Measurements from ENCODE around the gene INSIG1.

INSIG1 gene

DNA sequence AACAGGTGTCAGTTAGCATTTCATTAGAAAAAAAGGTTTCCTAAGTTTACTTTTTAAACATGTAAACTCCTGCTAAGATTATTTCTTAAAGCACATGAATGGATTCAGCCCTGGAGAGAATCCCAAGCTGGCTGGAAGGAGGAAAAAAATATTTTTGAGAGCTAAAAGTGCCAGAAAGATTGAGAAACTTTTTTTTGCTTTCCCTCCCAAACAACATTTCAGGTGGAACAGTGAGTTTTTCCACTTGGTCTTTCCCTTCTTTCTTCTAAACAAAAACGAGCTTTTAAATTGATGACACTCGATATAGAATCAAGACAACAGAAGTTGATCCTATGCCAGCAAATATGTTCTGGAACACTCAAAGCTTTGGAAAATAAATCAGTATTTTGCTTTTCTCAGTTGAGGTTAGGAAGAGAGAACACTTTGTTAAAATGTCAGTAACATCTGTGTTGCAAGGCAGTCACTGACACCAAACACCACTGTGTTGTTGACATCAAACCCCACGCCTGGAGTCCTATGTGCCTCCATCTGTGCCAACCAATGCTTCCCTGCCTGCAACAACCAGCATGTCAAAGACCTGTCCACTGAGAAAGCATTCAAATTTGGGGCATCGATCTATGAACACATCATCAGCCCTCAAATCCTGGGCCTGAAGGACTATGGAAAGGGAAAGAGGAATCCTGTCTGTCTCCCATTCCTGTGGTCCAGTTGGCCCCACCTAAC is 22.9 kb upstream of the INSIG1 start:
- no peak for DNase-seq (ENCODE audit: low read depth)
- TF ChIP-seq, protein P1, sequence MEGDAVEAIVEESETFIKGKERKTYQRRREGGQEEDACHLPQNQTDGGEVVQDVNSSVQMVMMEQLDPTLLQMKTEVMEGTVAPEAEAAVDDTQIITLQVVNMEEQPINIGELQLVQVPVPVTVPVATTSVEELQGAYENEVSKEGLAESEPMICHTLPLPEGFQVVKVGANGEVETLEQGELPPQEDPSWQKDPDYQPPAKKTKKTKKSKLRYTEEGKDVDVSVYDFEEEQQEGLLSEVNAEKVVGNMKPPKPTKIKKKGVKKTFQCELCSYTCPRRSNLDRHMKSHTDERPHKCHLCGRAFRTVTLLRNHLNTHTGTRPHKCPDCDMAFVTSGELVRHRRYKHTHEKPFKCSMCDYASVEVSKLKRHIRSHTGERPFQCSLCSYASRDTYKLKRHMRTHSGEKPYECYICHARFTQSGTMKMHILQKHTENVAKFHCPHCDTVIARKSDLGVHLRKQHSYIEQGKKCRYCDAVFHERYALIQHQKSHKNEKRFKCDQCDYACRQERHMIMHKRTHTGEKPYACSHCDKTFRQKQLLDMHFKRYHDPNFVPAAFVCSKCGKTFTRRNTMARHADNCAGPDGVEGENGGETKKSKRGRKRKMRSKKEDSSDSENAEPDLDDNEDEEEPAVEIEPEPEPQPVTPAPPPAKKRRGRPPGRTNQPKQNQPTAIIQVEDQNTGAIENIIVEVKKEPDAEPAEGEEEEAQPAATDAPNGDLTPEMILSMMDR (conservative IDR thresholded peaks at IDR 0.05; ENCODE audit: low read length) = no peak
- H3K4me3 ChIP-seq (ENCODE audit: low read length) = no peak overlapping the region

DNA sequence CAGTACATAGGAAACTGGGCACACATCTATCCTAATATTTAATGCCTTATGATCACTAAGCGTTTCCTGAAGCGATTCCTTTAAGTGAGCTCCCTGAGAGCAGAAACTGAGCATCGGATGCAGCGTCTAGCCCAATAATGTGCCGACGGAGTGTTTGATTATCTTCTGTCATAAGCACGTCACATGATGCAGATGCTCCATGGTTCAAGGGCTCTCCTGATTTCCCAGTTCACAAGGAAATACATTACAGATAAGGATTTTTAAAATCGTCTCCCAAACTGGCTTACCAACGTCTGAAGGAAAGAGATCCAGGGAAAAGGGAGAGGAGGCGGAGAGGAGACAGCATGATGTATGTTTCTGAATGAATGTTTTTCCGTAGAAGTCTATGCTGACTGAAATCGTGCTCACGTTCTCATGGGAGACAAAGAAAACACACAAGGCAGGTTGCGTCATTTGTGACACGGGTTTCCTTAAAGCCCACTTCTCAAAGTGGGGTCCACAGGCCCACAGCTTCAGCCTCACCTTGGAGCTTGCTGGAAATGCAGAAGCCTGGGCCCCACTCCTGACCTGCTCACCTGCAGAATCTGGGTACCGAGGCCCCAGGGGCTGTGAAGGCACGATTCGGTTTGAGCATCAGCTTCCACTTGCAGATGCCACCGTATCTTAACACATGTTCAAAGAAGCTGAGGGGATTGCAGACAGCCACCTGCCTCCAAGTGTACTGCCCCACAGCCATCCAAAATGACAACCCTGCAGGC is 21.5 kb upstream of the INSIG1 start:
- TF ChIP-seq, protein P1 (conservative IDR thresholded peaks at IDR 0.05; ENCODE audit: low read length) = no peak
- no peak overlapping the region for H3K4me3 ChIP-seq (ENCODE audit: low read length)
- no peak for DNase-seq (ENCODE audit: low read depth)

DNA sequence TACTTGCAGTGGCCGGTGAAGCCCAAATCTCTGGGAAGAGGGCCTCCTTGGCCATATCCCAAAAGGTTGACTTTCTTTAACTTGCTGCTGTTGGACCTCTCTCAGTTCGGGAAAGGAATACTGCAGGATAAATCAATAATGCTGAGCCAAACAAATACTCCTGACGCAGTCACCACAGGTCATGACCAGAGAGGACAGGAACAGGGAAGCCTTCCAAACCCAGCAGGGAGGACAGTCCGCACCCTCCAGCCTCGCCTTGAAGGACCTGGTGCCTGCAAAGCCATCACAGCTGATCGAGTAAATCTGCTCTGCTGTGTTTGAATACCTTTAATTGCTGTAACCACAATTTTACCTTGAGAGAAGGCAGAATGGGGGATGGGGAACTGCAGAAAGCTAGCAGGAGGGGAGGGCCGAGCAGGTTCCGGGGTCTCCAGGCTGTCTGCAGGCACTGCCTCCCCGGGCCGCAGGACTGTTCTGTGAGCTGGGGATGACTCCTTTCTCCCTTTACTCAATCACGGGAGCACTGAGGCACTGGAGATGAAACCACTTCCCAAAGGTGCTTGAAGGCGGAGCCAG is 20.8 kb upstream of the INSIG1 start:
- TF ChIP-seq, protein P1 (conservative IDR thresholded peaks at IDR 0.05; ENCODE audit: low read length) = no peak
- no peak overlapping the region for H3K4me3 ChIP-seq (ENCODE audit: low read length)
- no peak for DNase-seq (ENCODE audit: low read depth)

DNA sequence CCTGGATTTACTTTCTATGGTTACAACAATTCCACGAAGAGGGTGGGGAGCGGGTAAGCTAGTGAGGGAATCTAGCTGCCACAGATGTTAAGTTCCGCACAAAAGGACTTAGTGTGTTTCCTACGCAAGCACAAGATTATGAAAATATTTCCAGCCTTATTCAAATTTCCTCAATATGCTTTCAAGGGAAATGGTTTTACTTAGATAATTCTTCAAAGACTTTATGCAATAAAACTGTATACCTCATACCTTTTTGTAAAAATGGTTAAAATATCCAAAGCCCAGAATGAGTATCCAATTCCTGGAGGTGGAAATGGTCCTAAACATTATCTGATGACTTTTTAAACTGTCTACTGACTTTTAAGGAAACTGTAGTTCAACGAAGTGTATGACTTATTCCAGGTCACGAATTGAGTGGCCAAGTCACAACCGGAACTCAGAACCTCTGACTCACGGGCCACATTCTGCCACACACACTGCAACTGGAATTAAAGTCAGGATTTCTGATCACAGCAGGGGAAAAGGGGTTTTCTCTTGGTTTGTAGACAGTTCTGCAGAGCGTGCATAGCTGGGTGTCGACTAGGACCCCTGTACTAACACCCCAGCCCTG is 20.2 kb upstream of the INSIG1 start:
- no peak for DNase-seq (ENCODE audit: low read depth)
- no peak overlapping the region for H3K4me3 ChIP-seq (ENCODE audit: low read length)
- TF ChIP-seq, protein P1 (conservative IDR thresholded peaks at IDR 0.05; ENCODE audit: low read length) = no peak

DNA sequence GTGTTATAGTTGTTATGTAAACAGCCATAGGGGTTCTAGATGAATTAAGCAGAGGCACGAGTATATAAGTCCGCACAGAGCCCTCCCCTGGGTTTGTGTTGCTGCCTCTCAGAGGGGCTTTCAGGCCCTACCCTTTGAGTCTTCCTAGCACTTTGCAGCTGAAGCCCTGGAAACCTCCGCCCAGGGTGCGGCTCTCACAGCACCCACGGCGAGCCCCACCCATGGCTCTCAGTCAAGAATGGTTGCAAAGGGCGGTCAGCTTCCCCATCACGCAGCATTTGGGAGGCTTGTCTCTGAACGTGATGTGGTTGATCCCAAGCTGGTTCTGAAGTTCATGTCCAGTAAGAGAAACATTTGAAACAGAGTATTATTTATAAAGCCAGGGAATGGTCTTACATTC is 18.8 kb upstream of the INSIG1 start:
- TF ChIP-seq, protein P1 (conservative IDR thresholded peaks at IDR 0.05; ENCODE audit: low read length) = no peak
- no peak for DNase-seq (ENCODE audit: low read depth)
- no peak overlapping the region for H3K4me3 ChIP-seq (ENCODE audit: low read length)

GRCh38 chr7:155279787-155280445 is 17.8 kb upstream of the INSIG1 start:
- DNase-seq (ENCODE audit: low read depth) = no peak

More at GRCh38 chr7:155279787-155280445, 17.8 kb upstream of the INSIG1 start:
- no peak overlapping the region for H3K4me3 ChIP-seq (ENCODE audit: low read length)
- TF ChIP-seq, protein P1 (conservative IDR thresholded peaks at IDR 0.05; ENCODE audit: low read length) = no peak

All from AG10803 (cell line).